Ovary (tissue), 3 donors: ENCODE data around the gene CGNL1.

Experiments
- CTCF ChIP-seq, 3 donors: fragments of 450-650 bp in 2 of 3; fragments of 200-600 bp in 1 of 3; IDR thresholded peaks; one replicate each; pipeline versions ENCODE4 v1.5.1 to v1.8.0; 2016 to 2022; ENCODE audit warnings: antibody characterized with exemption in 3 of 3, mild to moderate bottlenecking in 1 of 3
- EP300 ChIP-seq: sonication (generic); formaldehyde crosslinking; IDR thresholded peaks from one replicate; pipeline ENCODE4 v1.6.1; 2017; ENCODE audit warnings: antibody characterized with exemption
- POLR2A ChIP-seq: fragments of 450-650 bp; IDR thresholded peaks from one replicate; pipeline ENCODE4 v1.6.1; 2017; ENCODE audit warnings: antibody characterized with exemption, mild to moderate bottlenecking, moderate library complexity
- donor health status: DM: no; HTN: no; CAD: no.

DNA sequence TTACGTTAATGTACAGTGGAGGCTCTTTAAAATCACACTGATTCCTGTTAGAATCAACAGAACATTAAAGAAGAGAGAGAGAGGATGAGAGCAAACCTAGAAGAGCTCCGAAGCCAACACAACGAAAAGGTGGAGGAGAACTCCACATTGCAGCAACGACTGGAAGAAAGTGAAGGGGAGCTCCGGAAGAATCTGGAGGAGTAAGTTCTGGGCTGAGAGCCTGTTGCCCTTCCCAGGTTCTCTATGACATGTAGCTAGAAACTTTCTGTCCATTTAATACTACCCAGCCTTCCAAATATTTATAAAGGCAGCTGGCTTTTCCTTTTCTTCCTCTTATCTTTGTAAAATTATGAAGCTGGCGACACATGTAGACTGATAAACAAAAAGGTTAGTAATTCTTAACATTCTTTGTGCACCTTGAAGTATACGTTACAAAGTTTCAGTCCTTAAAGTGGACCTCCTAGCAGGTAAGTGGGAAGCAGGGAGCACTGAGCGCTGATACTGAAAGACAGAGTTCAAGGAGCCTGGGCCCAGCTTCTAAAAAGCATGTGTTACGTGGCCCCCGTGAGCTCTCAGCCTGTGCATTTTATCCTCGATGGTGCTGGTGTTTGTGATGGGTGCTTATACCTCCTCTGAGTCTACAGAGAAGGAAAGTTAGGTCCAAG lies 75.9 kb downstream of the CGNL1 start:
- TF ChIP-seq POLR2A (no peak), CTCF (IDR thresholded peaks at IDR 0.05) (no peak), EP300 (no peak)
